GM12891 (cell line): ENCODE results near the gene SLC25A52. TPM values are rescaled to one million over a fixed set of nuclear protein-coding genes. Genes with fewer than 3 reads are reported as not detected.
"Not testable (repeated sequence)": the region's sequence is repeated elsewhere in the genome, so short reads cannot be mapped to it uniquely, and the experiment has no call there.

Source experiments
- DNase-seq: peaks from one replicate; pipeline ENCODE4 v3.0.0; 2011; ENCODE audit warnings: low spot score; ENCODE audit not compliant: insufficient read length
- FAIRE-seq: peaks from 2 replicates; lab custom pipeline; 2011; peaks lifted over from hg19 to GRCh38; lab: Jason Lieb, UNC
- PAX5 ChIP-seq: IDR thresholded peaks from 2 replicates; pipeline ENCODE4 v1.6.1; 2011; ENCODE audit warnings: low read length, moderate library complexity, mild to moderate bottlenecking; ENCODE audit not compliant: insufficient read depth, severe bottlenecking
- POLR2A ChIP-seq: IDR thresholded peaks from 2 replicates; pipeline ENCODE4 v1.6.1; 2011; ENCODE audit warnings: low read depth, low read length, control low read depth
- POLR2AphosphoS5 ChIP-seq: IDR thresholded peaks from 2 replicates; pipeline ENCODE4 v1.6.1; 2011; ENCODE audit warnings: low read depth, low read length, control low read depth
- POU2F2 ChIP-seq: IDR thresholded peaks from 2 replicates; pipeline ENCODE4 v1.6.1; 2011; ENCODE audit warnings: low read depth, mild to moderate bottlenecking, control low read depth, low read length, moderate library complexity
- SPI1 ChIP-seq: IDR thresholded peaks from 2 replicates; pipeline ENCODE4 v1.6.1; 2011; ENCODE audit warnings: low read depth, low read length, control low read depth
- TAF1 ChIP-seq: IDR thresholded peaks from 2 replicates; pipeline ENCODE4 v1.6.1; 2011; ENCODE audit warnings: low read depth, low read length, control low read depth
- polyA plus RNA-seq: library from polyadenylated mRNA; unstranded; fragments of >200 nt; gene quantifications from one replicate; pipeline ENCODE4 v1.2.1, GENCODE V29; 2012; ENCODE audit warnings: low read depth, missing spikeins, inconsistent platforms; ENCODE audit not compliant: missing spikeins

Gene SLC25A52, protein sequence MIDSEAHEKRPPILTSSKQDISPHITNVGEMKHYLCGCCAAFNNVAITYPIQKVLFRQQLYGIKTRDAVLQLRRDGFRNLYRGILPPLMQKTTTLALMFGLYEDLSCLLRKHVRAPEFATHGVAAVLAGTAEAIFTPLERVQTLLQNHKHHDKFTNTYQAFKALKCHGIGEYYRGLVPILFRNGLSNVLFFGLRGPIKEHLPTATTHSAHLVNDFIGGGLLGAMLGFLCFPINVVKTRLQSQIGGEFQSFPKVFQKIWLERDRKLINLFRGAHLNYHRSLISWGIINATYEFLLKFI
- polyA plus RNA-seq = not detected

- FAIRE-seq (no peak), DNase-seq (no peak)
- no peak for TF ChIP-seq TAF1
- TF ChIP-seq PAX5 = no peak
- TF ChIP-seq POLR2A = no peak
- TF ChIP-seq POU2F2 = no peak
- TF ChIP-seq SPI1 = no peak
- TF ChIP-seq POLR2AphosphoS5 = no peak
Observed at GRCh38 chr18:31760695-31761094, at the start of gene SLC25A52. Gene SLC25A52 (minus strand): TSS chr18:31760880. CDS start chr18:31760661, 219 bp downstream.

DNA sequence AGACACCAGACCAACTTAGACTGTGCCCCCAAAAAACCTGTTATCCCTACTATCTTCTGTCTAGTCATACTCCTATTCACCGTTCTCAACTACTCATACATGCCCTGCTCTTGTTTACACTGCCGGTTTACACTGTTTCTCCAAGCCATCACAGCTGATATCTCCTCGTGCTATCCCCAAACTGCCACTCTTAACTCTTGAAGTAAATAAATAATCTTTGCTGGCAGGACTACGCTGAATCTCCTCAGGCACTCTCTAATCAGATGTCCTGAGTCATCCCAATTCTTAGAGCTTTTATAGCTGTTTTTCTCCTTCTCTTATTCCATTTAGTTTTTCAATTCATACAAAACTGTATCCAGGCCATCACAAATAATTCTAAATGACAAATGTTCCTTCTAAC lies 48.4 kb upstream of the SLC25A52 start:
- not testable (repeated sequence) for FAIRE-seq, DNase-seq

DNA sequence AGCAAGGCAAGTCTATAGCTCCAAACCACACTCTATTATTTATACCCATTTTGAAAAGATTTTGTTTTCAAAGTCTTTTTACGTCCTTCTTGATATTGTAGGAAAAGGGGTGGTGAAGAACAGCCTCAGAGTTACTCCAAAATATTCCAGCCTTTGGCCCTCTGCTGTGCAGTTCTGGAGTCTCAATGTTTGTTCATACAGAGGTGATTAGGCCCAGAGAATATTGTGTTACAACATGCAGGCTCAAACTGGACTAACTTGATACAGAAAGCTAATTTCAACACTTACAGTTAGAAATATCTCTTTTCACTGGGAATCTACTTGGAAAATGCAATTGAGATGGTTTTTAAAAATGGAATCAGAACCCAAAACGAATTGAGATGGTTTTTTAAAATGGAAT lies 40.4 kb upstream of the SLC25A52 start:
- FAIRE-seq (no peak), DNase-seq (no peak)
- TF ChIP-seq TAF1 (no peak), POU2F2 (no peak), SPI1 (no peak), POLR2A (no peak), POLR2AphosphoS5 (no peak), PAX5 (no peak)

DNA sequence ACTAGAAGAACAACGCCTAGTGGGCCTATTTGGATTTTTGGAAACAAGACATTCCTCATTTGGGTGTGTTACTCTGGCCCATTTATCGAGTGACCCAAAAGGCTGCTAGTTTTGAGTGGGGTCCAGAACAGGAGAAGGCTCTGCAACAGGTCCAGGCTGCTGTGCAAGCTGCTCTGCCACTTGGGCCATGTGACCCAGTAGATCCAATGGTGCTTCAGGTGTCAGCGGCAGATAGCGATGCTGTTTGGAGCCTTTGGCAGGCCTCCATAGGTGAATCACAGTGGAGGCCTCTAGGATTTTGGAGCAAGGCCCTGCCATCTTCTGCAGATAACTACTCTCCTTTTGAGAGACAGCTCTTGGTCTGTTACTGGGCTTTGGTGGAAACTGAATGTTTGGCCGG lies 38.6 kb upstream of the SLC25A52 start:
- DNase-seq, FAIRE-seq: not testable (repeated sequence)

DNA sequence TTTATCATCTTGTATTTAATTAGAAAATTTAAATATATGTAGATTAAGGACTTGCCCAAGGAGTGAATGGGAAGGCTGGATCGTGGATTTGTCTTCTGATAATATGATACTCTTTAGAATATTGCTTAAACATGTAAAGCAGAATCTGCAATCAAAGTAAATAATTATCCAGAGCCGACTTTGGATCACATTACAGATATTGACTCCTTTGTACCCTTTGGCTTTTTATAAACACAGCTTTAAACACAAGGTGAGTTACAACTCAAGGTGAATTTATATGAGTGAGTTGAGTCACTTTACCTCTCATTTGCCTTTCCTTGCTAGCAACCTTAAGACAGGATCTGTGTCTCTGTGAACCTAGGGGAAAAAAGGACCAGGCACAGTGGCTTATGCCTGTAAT lies 37.7 kb upstream of the SLC25A52 start:
- TF ChIP-seq TAF1 (no peak), SPI1 (no peak), POLR2AphosphoS5 (no peak), POU2F2 (no peak), POLR2A (no peak), PAX5 (no peak)
- DNase-seq (no peak), FAIRE-seq (no peak)

GRCh38 chr18:31795747-31796146 lies 35.1 kb upstream of the SLC25A52 start:
- no peak for FAIRE-seq

GRCh38 chr18:31793531-31793930 lies 32.9 kb upstream of the SLC25A52 start:
- TF ChIP-seq POLR2A = no peak
- no peak for TF ChIP-seq POLR2AphosphoS5
- TF ChIP-seq PAX5 = no peak
- TF ChIP-seq SPI1 = no peak
- TF ChIP-seq TAF1 = no peak
- TF ChIP-seq POU2F2 = no peak
- FAIRE-seq = no peak
- DNase-seq = no peak

More at GRCh38 chr18:31795747-31796146, 35.1 kb upstream of the SLC25A52 start:
- no peak for TF ChIP-seq POLR2A
- TF ChIP-seq POU2F2 = no peak
- no peak for TF ChIP-seq PAX5
- no peak for TF ChIP-seq POLR2AphosphoS5
- TF ChIP-seq TAF1 = no peak
- TF ChIP-seq SPI1 = no peak
- DNase-seq = no peak

GRCh38 chr18:31792580-31792911 lies 31.9 kb upstream of the SLC25A52 start:
- FAIRE-seq (peak; percentile 60), DNase-seq (no peak)
- TF ChIP-seq POLR2AphosphoS5 (no peak), PAX5 (no peak), SPI1 (no peak), POLR2A (no peak), POU2F2 (no peak), TAF1 (no peak)

GRCh38 chr18:31791817-31792579 lies 31.3 kb upstream of the SLC25A52 start:
- TF ChIP-seq POLR2A = no peak
- no peak for TF ChIP-seq TAF1
- peak; percentile 73; the same call in 1 of the 2 replicates for TF ChIP-seq POU2F2
- no peak for TF ChIP-seq PAX5
- no peak for TF ChIP-seq POLR2AphosphoS5
- TF ChIP-seq SPI1 = peak; percentile 88
- DNase-seq (peak; percentile 41), FAIRE-seq (peak; percentile 98)

DNA sequence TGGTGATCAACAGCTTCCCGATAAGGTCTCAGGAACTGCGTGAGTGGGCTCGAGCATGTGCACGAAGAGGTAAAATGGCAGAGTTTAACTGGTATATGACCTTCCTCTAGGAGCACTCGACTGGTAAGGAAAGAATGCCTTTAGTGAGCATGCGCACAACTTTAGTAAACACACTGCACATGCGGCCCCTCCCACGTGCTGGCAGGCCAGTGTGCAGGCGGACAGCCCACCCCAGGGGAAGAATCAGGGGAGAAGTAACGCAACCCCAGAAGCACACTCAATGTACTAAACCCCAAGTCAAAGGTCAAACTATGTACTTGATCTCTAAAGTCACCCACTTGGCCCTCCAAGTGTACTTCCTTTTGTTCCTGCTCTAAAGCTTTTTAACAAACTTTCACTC lies 28.7 kb upstream of the SLC25A52 start:
- TF ChIP-seq SPI1 = no peak
- TF ChIP-seq POLR2AphosphoS5 = no peak
- TF ChIP-seq PAX5 = no peak
- TF ChIP-seq POLR2A = no peak
- no peak for TF ChIP-seq POU2F2
- no peak for DNase-seq

More for the DNA sequence above, 28.7 kb upstream of the SLC25A52 start:
- FAIRE-seq = no peak
